Myocyte (in vitro differentiated cells): ENCODE measurements around the gene BANF2. TPM values are rescaled to one million over a fixed set of nuclear protein-coding genes. Genes with fewer than 3 reads are reported as not detected.
A peak's percentile ranks its signal among the peaks of the same experiment; 100 is the strongest.

Source experiments
- DNase-seq: peaks from one replicate; pipeline ENCODE4 v3.0.0-alpha.2; 2012; ENCODE audit warnings: low read depth
- total RNA-seq: library from RNA; depleted of rRNA; stranded (reverse); fragments of >200 nt; gene quantifications from 2 replicates; pipeline ENCODE4 v1.2.3, GENCODE V29; 2014

BANF2 gene
- total RNA-seq, 1 donor from 2014 or later, result not detected

DNA sequence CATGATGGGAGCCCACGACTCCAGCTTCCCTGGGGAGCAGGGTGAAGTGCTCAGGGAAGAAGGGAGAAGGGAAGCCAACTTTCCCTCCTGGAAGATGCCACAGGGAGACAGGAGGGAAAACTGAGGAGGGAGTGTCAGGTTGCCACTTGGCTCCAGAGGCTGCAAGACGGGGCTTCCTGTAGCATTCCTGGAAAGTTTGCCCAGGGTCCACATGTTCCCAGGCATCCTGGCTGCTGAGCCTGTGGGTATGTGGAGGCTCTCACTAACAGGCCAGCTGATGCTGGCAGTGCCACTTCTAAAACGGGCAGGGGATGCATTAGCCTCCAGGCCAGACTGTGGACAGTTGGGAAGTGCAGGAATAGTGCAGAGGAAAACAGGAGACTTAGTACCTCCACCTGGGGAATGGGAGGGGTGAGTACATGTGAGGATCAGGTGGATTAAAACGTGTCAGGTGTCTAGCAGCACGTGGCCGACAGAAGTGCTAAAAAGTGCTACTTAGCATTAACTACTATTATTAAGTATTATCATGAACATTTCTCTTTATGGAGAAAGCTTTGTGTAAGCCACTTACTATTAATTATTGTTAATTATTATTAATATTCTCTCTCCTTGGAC is 33.2 kb downstream of the BANF2 start:
- DNase-seq, result peak; percentile 62

DNA sequence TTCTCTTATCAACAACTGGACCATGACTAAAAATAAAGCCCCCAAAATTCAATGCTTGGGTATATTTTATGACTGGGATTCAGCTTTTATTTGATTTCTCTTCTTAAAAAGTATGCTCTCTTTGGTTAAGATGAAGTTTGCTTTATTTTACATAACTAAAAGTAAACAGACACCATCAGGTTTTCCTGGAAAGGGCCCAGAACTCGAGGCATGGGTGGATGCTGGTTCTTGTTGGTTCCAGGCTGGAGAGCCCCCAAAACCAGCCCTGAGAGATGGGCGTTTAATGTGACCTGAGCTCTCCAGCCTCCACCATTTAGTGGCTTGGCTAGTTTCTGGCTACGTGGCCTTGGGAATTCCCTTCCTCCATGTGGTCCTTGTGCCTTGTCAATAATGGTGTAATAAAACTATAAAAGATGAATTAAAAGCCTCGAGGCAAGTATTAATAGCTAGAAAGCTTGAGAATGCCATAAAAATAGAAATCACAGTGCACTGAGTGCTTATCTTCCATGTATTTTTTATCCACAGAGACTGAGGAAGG is 34.1 kb downstream of the BANF2 start:
- no peak for DNase-seq

DNA sequence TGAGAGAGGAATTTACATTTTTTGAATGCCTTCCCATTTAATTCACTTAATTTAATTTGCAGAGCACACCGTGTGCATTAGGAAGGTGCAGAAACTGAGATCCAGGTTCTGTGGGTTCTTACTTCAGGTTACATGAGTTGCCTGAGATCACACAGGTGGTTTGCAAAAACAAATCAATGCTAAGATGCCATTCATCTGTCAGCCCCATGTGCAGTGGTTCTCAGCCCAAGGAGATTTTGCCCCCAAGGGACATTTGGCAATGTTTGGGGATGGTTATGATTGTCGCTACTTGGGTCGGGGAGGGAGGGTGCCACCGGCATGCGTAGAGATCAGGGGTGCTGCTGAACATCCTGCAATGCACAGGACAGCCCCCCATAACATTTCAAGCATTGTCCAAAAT is 34.6 kb downstream of the BANF2 start:
- DNase-seq, result no peak

DNA sequence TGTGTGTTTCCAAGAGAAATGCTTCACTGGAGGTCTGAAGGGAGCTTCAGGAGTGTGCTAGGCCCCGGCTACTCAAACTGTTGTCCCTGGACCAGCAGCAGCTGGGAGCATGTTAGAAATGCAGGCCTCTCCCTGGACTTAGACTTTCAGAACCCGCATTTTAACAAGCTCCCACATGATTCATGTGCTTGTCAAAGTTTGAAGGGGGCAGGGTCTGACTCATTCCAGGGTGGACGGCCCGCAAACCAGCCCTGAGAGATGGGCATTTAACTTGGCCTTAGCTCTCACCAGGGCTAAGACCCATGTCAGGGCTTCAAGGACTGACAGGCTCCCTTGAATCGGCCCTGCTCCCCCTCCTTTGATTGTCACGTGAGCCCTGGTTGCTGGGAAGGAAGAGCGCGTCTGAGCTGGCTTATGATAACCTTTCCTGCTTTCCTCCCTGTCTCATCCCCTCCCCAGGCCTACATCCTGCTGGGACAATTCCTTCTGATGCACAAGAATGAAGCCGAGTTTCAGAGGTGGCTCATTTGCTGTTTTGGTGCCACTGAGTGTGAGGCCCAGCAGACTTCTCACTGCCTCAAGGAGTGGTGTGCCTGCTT is 35.5 kb downstream of the BANF2 start:
- peak; percentile 82 for DNase-seq

DNA sequence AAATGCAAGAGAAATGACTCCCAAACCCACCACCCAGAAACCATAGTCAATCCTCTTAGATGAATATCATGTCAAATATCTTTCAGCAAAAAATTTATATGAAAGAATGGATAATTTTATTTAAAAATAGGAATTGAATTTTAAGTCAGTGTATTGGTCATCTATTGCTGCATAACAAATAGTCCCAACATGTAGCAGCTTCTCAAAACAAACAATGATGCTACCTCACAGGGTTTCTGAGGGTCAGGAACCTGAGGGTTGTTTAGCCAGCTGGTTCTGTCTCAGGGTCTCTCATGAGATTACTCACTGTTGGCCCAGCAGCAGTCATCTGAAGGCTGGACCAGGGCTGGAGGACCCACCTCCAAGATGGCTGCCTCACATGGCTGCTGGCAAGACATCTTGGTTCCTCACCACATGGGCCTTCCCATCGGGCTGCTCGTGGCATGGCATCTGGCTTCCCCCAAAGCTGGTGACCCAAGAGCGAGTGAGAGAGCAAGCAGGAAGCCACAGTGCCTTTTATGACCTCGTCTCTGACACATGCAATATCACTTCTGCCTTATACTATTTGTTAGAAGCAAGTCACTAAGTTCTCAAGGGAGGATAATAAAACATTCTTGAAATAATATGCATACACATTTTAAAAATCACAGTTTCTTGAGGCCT is 36.3 kb downstream of the BANF2 start:
- no peak for DNase-seq

DNA sequence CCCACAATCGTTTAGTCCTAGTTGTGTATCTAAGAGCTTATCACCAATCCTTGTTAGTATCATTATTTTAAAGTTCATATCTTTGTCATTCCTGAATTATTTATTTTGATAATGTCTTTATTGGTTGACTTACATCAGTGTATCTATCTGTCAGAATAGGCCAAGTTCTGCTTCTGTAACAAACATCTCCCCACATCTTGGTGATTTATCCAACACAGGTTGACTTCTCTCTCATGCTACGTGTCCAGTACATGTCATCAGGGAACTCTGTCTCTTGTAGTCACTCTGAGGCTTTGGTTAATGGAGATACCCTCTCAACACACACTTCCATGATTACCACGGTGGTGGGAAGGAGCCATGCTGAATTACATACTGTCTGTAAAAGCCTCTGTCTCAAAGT is 38.4 kb downstream of the BANF2 start:
- no peak for DNase-seq

DNA sequence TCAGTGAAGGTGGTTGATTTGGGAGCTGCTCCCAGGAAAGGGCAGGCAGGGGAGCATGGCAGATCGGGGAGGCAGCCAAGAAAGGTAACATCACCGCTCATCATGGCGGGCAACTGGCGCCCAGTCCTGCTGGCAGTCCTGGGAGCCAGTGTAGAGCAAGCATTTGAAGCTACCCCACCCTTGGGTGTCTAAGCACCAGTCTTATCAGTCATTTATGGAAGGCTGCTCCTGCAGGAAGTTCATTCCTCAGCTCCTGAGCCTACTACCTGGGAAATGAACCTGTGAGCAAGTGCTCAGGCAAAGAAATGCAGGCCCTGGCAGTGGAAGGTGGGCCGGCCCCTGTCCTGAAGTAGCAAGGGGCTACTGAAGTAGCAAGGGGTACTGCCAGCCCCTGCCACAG is 41.5 kb downstream of the BANF2 start:
- DNase-seq, result no peak

DNA sequence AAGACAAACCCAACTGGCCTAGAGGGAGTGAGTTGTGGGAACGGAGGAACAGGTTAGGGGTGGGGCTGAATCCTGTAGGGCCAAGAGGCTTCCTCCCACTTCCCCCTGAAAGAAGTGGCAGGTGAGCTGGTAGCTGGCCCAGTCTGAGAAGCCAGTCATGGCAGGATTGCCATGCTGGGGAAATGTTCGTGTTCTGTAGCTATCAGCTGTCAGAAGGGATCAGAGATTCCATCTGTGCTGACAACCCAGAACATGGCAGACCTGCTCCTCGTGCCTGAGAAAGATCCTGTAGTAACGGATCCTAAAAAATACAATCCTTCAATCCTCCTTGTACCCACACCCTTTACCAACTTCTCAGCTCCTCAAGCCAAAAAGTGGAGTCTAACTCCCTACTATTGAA is 43.0 kb downstream of the BANF2 start:
- peak; percentile 71 for DNase-seq

DNA sequence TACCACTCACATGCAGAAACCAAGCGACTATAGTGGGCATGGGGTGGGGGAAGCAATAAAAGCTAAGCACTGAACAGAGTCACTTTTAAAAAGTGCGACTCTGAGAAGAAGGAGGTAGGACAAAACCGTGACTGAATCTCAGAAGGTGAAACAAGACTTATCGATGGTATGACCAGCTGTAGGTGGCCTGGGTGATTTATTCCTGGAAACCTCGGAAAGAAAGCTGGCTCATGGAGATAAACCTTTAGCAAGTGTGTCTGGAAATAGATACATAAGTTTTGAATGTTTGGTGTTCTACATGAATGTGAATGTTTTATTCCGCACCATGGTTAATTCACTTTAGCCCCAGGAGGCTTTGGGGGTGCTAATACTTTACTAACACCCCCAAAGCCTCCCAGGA is 43.9 kb downstream of the BANF2 start:
- no peak for DNase-seq

DNA sequence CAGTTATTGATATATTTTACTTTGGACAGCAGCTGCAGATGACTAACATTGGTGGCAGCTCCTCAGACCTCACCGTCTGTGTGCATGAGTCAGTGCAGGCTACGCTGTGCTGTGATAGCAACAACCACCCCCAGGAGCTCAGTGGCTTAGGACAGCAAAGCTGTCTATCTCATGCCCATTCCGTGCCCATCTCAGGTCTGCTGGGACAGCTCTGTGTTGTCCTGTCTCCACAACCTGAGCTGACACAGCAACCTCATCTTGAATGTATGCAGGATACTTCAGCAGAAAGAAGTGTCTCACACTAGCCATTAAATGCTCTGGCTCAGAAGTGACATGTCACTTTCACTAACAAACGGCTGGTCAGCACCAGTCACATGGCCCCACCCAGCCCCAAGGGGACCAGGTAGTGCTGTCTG is 47.7 kb downstream of the BANF2 start:
- peak; percentile 91 for DNase-seq

DNA sequence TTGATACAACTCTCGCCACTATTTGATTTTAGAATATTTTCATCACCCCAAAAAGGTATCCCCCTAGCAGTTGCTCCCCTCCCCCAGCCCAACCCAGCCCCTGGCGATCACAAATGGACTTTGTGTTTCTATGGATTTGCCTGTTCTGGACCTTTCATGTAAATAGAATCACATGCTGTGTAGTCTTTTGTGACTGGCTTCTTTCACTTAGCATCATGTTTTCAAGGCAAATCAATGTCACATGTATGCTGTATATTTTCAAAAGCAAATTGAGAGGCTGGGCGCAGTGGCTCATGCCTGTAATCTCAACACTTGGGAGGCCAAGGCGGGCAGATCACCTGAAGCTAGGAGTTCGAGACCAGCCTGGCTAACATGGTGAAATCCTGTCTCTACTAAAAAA is 48.5 kb downstream of the BANF2 start:
- no peak for DNase-seq

DNA sequence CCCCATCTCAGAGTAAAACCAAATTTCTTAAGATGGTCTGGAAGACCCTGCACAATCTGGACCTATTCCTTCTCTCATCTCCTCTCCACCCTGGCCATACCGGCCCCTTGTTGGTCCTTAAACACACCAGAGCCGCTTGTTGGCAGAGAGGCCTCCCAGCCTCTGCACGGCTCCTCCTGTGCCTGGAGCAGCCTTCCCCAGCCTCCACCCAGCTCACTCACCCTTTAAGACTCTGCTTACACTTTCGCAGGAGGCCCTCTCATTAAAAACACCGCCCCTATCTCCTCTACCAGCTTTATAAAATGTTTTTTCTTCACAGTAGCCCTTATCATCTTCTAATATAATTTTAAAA is 49.8 kb downstream of the BANF2 start:
- no peak for DNase-seq

DNA sequence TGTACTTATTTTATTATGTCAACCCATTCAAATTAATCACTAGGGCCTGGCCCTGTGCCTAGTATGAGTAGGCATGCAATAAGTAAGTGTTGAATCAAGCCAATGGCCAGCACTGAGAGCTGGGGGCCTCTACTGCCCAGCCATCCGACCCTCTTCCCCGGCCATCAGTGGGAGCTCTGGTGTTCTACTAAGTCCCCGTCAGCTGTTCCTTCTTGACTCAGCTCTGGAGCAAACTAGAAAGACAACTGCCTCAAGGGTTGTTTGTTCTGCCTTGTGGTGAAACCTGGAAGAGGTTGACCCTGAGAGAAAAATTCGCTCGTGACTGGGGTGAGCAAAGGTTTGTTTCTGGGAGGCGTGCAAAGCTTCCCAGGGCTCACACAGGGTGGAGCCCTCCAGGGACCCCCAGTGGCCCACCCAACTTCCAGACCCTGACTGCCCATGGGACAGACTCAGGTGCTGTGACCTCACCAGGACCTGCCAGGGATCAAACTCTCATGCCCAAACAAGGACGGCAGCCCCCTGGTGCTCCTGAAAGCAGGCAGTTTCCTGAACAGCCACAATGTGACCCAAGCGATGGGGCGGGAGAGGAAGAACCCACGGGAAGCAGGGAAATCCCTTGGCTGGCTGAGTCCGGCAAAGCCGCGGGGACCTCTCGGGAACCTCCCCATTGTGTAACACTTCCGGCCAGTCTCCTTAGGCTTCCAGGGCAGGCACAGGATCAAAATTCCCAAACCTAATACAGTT is 50.4 kb downstream of the BANF2 start:
- peak; percentile 75 for DNase-seq

DNA sequence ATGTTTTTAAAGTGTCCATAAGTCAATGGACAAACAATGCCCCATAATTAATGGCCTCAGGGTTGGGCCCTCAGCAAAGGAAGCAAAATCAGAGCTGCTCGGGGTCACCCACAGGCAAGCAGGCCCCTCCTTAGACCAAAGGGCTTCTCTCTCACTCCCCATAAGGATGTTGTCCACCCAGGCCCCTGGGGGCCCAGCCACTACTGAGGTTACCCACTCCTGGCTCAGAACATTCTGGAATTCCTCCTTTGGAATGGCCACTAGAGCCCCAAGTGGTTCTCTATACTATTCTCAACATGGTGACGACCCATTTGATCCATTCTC is 50.9 kb downstream of the BANF2 start:
- no peak for DNase-seq

DNA sequence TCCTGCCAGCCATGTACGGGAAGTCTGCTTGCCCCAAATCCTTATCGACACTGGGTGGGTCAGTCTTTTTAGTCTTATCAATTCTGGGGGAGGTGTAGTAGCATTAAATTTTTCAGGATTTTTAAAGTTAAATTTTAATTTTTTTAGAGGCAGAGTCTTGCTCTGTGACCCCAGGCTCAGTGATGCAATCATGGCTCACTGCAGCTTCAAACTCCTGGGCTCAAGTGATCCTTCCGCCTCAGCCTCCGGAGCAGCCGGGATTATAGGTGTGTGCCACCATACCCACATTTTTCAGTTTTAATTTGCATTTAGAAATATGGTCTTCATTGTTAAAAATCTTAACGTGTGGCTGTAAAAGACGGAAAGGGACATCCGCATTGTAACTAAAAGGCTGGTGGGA is 51.9 kb downstream of the BANF2 start:
- no peak for DNase-seq

DNA sequence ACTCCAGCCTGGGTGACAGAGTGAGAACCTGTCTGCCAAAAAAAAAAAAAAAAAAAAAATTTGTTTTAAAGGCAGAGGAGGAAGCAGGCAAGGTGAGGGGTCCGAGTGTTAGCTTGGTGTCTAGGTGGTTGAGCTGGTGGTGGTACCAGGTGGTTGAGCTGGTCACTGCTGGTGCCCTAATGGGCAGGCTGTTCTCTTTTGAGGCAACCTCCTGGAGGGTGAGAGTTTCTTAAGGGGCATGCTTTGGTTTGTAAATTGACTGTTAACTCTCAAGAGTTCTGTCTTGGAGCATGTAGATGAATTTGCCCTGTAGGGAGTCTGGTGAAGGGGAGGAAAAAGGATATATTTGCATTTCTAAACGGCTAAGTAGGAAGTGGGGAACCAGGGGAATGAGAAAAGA is 52.7 kb downstream of the BANF2 start:
- DNase-seq, result no peak

DNA sequence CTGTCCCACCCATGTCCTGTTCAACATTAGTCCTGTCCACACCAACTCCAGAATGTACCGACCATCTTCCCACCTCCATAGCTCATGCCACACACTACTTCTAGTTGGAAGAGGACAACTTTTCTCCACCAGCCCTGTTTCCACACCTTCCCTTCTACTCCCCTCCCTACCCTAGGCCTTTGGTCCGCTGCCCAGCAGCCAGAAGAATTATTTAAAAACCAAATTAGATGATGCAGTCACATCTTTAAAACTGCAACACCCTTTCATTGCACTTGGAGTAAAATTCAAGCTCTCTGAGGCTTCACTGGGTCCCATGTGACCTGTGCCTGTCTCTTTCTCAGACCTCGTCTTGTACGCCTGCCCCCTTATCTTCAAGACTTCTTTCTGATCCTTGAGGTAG is 53.8 kb downstream of the BANF2 start:
- DNase-seq, result no peak

DNA sequence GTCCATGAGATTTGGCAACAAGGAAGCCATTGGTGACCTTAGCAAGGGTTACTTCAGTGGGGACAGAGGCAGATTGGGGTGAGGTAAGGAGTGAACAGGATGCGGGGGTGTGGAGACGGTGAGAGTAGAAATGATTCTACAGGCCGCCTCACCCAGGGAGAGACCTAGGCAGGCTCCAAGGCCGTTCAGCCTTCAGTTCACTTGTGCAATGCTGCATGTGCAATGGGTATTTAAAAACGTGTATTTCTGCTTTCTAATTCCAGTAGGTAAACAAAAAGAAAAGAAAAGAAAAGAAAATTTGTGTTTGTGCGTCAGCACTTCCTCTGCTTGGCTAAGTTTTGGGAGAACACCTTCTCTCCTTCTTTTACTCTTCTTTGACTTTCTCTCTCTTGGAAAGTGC is 56.8 kb downstream of the BANF2 start:
- DNase-seq, result no peak

DNA sequence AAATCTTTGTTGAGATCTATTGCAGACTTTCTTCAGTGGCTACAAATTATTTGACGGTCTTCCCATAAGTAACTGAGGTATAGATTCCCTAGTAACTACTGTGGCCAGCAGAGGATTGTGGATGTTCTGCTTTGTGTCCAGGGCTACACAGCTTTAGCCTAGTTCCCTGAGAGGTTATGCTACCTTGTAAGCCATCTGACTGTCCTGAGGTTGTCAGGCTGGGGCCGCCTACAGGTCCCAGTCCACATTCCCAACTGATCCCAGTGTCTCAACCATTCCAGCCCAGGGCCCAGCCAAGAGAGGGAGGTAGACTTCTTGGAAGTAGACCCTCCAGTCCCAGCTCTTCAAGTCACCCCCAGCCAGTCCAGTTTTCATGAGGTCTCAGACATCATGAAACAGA is 57.7 kb downstream of the BANF2 start:
- no peak for DNase-seq

DNA sequence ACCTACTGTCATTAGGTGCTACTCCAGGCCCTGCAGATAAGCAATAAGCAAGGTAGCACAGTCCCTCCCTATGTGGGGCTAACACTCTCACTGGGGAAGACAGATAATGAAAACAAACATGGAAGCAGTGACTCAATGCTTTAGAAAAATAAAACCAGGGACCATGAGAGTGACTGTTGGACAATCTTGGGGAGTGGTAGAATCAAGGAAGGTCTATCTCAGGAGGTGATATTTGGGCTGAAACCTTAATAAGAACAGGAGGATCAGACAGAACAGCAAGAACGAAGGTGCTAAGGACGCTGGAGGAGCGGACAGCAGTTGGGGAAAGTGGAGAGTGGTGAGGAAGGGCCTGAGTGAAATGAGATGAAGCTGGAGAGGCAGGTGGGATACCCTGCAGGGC is 58.2 kb downstream of the BANF2 start:
- DNase-seq, result no peak

DNA sequence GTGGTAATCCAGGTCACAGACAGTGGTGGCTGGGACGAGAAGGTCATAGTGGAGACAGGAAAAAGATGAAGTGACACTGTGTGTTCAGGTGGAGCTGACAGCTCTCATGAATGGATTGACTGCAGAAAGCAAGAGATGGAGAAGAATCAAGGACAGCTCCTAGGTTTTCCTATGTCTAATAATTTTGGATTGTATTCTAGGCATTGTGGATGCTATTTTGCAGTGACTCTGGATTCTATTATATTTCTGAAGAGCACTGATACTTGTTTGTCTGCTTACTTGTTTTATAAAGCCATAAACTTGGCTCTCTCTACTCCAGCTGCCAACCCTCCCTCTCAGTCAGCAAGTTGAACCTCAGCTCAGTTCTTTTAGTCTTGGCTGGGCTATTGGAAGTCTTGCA is 58.7 kb downstream of the BANF2 start:
- no peak for DNase-seq

DNA sequence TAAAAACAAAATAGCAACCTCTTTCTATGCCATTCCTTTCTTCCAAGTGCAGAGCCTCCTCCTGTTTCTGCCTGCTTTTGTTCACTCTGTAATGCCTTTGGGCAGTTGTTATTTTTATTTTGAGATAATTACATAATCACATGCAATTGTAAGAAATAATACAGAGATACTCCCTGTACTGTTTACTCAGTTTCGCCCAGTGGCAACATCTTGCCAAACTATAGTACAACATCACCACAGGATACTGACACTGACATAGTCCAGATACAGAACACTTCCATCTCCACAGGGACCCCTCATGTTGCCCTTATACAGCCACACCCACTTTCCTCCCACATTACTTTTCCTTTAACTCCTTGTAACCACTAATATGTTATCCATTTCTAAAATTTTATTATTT is 59.7 kb downstream of the BANF2 start:
- no peak for DNase-seq
